ENCODE measurements around the gene TBX6. TPM values are rescaled to one million over a fixed set of nuclear protein-coding genes. Genes with fewer than 3 reads are reported as not detected.

Gene TBX6, protein sequence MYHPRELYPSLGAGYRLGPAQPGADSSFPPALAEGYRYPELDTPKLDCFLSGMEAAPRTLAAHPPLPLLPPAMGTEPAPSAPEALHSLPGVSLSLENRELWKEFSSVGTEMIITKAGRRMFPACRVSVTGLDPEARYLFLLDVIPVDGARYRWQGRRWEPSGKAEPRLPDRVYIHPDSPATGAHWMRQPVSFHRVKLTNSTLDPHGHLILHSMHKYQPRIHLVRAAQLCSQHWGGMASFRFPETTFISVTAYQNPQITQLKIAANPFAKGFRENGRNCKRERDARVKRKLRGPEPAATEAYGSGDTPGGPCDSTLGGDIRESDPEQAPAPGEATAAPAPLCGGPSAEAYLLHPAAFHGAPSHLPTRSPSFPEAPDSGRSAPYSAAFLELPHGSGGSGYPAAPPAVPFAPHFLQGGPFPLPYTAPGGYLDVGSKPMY
- 1.6 and 4.7 TPM in 2 replicates for total RNA-seq

DNA sequence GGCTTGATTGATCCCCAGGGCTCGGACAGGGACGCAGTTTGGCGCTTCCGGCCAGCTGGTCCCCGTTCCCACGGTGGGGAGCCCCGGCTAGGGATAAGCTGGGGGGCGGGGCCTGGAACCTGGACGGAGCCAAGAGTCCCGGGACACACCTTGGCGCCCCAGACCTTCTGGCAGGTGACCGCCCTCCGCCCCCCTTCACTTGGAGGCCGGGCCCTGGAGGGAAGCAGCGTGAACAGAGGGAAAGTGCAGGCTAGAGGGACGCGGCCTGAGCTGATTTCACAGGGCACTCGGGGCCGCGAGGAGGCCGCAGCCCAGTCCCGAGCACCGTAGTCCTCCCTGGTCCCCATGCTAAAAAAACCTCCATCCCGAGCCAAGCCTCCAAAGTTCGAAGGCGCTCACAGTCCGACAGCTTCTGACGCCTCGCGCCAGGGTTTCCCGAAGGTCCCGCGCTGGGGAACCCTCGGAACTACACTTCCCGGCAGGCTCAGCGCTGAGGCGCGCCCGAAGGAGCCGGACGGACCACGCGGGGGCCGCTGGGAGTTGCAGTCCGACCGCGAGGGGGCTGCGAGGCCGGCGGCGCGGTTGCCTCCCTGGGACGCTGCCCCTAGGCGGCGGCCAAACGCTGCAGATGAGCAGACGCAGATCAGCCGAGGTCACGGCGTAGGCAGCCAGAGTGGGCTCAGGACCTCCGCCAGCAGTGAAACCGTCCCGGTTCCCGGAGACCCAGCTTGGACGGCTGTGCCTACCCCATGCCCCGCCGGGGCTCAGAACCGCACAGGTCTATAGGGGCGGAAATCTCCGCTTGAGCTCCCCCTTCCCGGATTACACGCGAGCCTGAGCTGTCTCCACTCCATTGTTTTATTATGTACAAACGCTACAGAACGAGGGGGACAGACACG lies at the start of gene TBX6:
Gene TBX6, minus strand, starts transcription at position 451 of the 899 bp plus-strand sequence. CDS start 731 bp downstream, outside the sequence.

DNA sequence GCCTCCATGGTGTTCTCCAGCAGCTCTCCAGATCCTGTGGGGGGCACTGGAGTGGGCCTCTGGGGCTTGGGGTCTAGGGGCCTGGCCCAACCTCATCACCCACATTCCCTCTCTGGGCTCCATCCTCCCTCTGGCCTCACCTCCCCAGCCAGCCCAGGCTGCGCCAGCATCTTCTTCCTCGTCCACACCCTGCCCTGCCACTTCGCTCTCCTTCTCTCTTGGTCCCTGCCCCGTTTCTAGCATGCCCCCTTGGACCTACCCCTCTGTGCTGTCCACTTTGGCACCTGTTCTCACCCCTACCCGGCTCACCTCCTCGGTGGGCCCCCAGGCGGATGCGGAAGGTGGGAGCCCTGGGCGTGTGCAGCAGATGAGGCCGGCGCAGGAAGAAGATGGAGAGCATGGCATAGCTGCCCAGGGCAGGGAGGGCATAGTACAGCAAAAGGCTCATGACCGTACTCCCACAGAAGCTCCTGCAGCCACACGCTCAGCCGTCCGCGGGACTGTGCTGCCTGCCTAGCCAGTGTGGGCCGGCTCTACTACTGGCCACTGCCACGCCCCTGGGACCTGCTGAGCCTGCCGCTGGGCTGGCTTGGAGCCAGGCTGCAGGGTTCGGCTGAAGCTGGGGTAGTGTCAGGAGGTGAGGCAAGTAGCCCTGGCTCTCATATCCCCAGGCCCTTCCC lies 21.4 kb upstream of the TBX6 start, which contains the start of gene GDPD3:
Gene GDPD3, minus strand, starts transcription at position 507 of the 680 bp plus-strand sequence. Its CDS starts 59 bp downstream, at position 448.

GRCh38 chr16:30096105-30096861 lies 4.6 kb upstream of the TBX6 start, which contains the start of gene YPEL3:
Gene YPEL3 (minus strand): TSS chr16:30096213. CDS start chr16:30095482, 731 bp downstream.

DNA sequence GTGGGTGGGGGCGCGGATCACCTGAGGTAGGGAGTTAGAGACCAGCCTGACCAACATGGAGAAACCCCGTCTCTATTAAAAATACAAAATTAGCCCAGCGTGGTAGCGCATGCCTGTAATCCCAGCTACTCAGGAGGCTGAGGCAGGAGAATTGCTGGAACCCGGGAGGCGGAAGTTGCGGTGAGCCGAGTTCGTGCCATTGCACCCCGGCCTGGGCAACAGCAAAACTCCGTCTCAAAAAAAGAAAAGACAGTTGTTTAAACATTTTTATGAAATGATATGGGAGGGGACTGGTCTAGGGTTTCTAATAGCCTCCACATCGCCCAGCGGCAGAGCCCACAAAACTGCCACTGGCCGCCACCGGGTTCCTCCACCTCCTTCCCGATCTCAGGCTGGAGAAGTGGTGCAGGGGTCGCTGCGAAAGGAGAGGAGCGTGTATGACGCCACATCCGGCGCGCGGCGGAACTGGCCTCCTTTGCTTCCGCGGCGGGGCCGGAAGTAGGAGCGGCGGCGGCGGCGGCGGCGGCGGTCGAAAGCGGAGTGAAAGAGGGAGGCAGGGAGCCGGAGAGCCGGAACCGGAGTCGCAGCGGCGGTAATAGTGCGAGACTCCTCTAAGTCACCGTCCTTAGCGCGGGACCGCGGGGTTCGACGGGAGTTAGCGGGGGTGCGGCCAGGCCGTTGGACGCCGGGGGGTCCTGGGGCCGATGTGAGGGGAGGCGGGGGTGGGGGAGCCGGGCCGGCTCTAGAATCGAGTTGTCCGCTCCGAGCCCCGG lies 16.0 kb downstream of the TBX6 start, which contains the start of gene PPP4C:
Gene PPP4C, plus strand, starts transcription at position 492 of the 773 bp plus-strand sequence. CDS start 384 bp downstream, outside the sequence.

DNA sequence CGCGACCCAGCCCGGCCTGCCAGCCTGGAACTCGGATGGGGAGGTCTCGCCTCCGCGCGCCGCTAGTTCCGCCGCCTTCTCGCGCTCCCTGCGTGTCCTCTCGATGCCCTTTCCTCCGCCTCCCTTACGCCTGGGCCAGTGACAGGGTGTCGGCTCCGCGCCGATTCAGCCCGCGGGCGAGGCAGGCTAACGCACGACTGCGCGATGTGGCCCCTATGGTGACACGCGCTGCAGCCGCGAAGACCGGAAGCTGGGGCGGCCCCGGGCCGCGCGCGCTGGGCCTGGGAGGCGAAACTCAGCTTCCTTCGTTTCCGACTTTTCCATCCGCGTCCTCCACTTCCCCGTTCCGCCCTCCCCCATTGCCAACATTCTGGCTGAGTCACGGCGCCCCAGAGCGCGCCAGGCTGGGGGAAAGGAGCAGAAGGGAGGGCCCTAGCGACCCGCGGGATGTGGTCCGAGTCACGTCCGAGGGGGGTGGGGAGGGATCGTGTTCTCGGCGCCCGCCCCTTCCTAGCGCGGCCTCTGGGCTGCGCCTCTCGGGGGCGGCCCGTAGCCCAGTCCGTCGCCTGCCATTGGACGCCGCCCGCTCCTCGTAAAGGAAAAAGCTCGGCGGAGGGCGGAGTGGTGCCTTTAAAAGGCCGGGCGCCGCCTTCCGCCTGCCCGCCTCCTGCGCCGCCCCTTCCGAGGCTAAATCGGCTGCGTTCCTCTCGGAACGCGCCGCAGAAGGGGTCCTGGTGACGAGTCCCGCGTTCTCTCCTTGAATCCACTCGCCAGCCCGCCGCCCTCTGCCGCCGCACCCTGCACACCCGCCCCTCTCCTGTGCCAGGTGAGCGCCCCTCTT lies 26.4 kb downstream of the TBX6 start, which contains the start of gene ALDOA:
Gene ALDOA, plus strand, starts transcription at position 659 of the 841 bp plus-strand sequence. CDS start 1,138 bp downstream, outside the sequence.

Other genes starting within 250 kb of the TBX6 start
- 66.7 and 80.3 TPM in 2 replicates for gene CDIPT, start 228.7 kb downstream of the TBX6 start, total RNA-seq
- 1.2 and 2.7 TPM in 2 replicates for gene SEZ6L2, start 192.4 kb downstream of the TBX6 start, total RNA-seq
- gene ASPHD1, start 191.4 kb downstream of the TBX6 start, total RNA-seq = 0.79 TPM in 1 of 2 replicates, not detected in the other
- 13.0 and 15.7 TPM in 2 replicates for gene KCTD13, start 165.7 kb downstream of the TBX6 start, total RNA-seq
- 65.6 and 66.7 TPM in 2 replicates for gene TMEM219, start 129.8 kb downstream of the TBX6 start, total RNA-seq
- gene TAOK2, start 118.1 kb downstream of the TBX6 start, total RNA-seq = 65.2 and 74.3 TPM in 2 replicates
- gene HIRIP3, start 96.3 kb downstream of the TBX6 start, total RNA-seq = 9.8 and 10.5 TPM in 2 replicates
- gene INO80E, start 95.7 kb downstream of the TBX6 start, total RNA-seq = 34.9 and 52.2 TPM in 2 replicates
- gene DOC2A, start 80.9 kb downstream of the TBX6 start, total RNA-seq = not detected in 2 replicates
- not detected in 2 replicates for gene C16orf92, start 68.7 kb downstream of the TBX6 start, total RNA-seq
- gene TLCD3B, start 60.7 kb downstream of the TBX6 start, total RNA-seq = not detected in 2 replicates
- 572 and 1,018 TPM in 2 replicates for gene ALDOA, start 26.2 kb downstream of the TBX6 start, total RNA-seq
- 273 and 323 TPM in 2 replicates for gene PPP4C, start 15.9 kb downstream of the TBX6 start, total RNA-seq
- 44.5 and 59.7 TPM in 2 replicates for gene YPEL3, start 4.3 kb upstream of the TBX6 start, total RNA-seq
- gene GDPD3, start 21.6 kb upstream of the TBX6 start, total RNA-seq = 1.1 and 2.7 TPM in 2 replicates
- 36.5 and 36.7 TPM in 2 replicates for gene MAPK3, start 31.3 kb upstream of the TBX6 start, total RNA-seq
- 5.1 and 5.7 TPM in 2 replicates for gene CORO1A, start 91.7 kb upstream of the TBX6 start, total RNA-seq
- gene BOLA2B, start 101.7 kb upstream of the TBX6 start, total RNA-seq = 42.0 and 117 TPM in 2 replicates
- gene SLX1A, start 102.0 kb upstream of the TBX6 start, total RNA-seq = 21.9 and 46.3 TPM in 2 replicates
- gene SULT1A3, start 107.3 kb upstream of the TBX6 start, total RNA-seq = 4.1 and 4.7 TPM in 2 replicates
- gene NPIPB13, start 156.6 kb upstream of the TBX6 start, total RNA-seq = 0.33 and 0.39 TPM in 2 replicates